A549 (cell line): ENCODE results near the gene OR6B1.

Experiments used
- CHD4 ChIP-seq: fragments of 200-600 bp; sonication (generic); IDR thresholded peaks from 2 replicates; pipeline ENCODE4 v1.6.1; 2016; ENCODE audit warnings: antibody characterized with exemption, mild to moderate bottlenecking, borderline replicate concordance
- CTCF ChIP-seq: fragments of >200 bp; sonication (Bioruptor Twin); formaldehyde crosslinking; IDR thresholded peaks from 3 replicates; pipeline ENCODE4 v1.5.1; 2016
- ELK1 ChIP-seq: fragments of 150-350 bp; IDR thresholded peaks from 2 replicates; pipeline ENCODE4 v1.6.1; 2014; ENCODE audit warnings: low read depth, mild to moderate bottlenecking, low read length
- EP300 ChIP-seq, 2 experiments: fragments of >200 bp; sonication (Bioruptor Twin); formaldehyde crosslinking; IDR thresholded peaks; 2 replicates in 1 of 2; 3 replicates in 1 of 2; pipeline ENCODE4 v1.6.1; 2016 to 2017
- MAX ChIP-seq: IDR thresholded peaks from 2 replicates; pipeline ENCODE4 v1.6.1; 2012
- MAZ ChIP-seq: fragments of 150-350 bp; IDR thresholded peaks from 2 replicates; pipeline ENCODE4 v1.6.1; 2014; ENCODE audit warnings: antibody characterized with exemption, low read depth, low read length, borderline replicate concordance
- NR3C1 ChIP-seq: fragments of >200 bp; sonication (Bioruptor Twin); formaldehyde crosslinking; IDR thresholded peaks from 3 replicates; pipeline ENCODE4 v1.6.1; 2017
- POLR2A ChIP-seq: IDR thresholded peaks from 2 replicates; pipeline ENCODE4 v1.6.1; 2012; ENCODE audit warnings: mild to moderate bottlenecking, low read length
- POLR2AphosphoS2 ChIP-seq: conservative IDR thresholded peaks from 2 replicates; pipeline ENCODE4 v1.6.1; 2012; ENCODE audit warnings: low read length, improper control_type of control experiment, inconsistent platforms
- REST ChIP-seq: fragments of 200-600 bp; sonication (generic); IDR thresholded peaks from 2 replicates; pipeline ENCODE4 v1.6.1; 2016; ENCODE audit warnings: antibody characterized with exemption, mild to moderate bottlenecking, moderate library complexity
- TP53 ChIP-seq: fragments of 250-450 bp; sonication (Bioruptor Pico); IDR thresholded peaks from 2 replicates; pipeline ENCODE4 v1.5.0; 2021; ENCODE audit warnings: mild to moderate bottlenecking, moderate library complexity

- TF ChIP-seq EP300 (IDR thresholded peaks at IDR 0.05): no peak
- TF ChIP-seq POLR2A: no peak
- no peak for TF ChIP-seq CTCF
- TF ChIP-seq MAX: no peak
- no peak for TF ChIP-seq MAZ
- TF ChIP-seq NR3C1: no peak
- no peak for TF ChIP-seq REST
- no peak for TF ChIP-seq POLR2AphosphoS2
- no peak for TF ChIP-seq TP53
- no peak for TF ChIP-seq CHD4
- no peak for TF ChIP-seq ELK1
These were observed 45.6 kb upstream of the OR6B1 start, which contains the start of gene OR2F1 for GRCh38 chr7:143954544-143954943.
